ENCODE results near the gene WDCP. TPM values are rescaled to one million over a fixed set of nuclear protein-coding genes. Genes with fewer than 3 reads are reported as not detected.

WDCP gene
- total RNA-seq, 3 donors from 2014 or later (not counting 1 experiment from before 2014, with no cell fraction given): 2.4 to 11.8 (median 11.2) TPM

GRCh38 chr2:24084386-24085199 lies 37.4 kb upstream of the WDCP start, which contains the start of gene TP53I3:
Gene TP53I3, minus strand, starts transcription at chr2:24084834. Its CDS starts 508 bp downstream, at chr2:24084326.
- peak within 1 kb of the TSS; percentile 50 for H3K27ac ChIP-seq (ENCODE audit: low read length)
- Mint-ChIP-seq H3K4me1 (peaks cover 5 to 29% of the 10 kb centered on the region in 2 donors), H3K36me3 (no peaks in the 10 kb centered on the region), H3K27ac (peak within 1 kb of the TSS; percentile 59 to 86), H3K27me3 (ENCODE audit: low read depth in 2 of 2) (no peaks in the 10 kb centered on the region), H3K9me3 (no peaks in the 10 kb centered on the region), H3K4me3 (peak within 1 kb of the TSS; percentile 87)
- peaks cover 19% of the 10 kb centered on the region for H3K4me1 ChIP-seq (ENCODE audit: control insufficient read depth, insufficient read depth, low read length)
- WGBS (ENCODE audit: insufficient coverage): 1% methylated on average over 44 of the region's 44 CpGs
- peak within 1 kb of the TSS; percentile 46 for H3K4me3 ChIP-seq (ENCODE audit: low read length)
- peak; percentile 92 for TF ChIP-seq CTCF (IDR thresholded peaks at IDR 0.05)
- no peaks in the 10 kb centered on the region for H3K9me3 ChIP-seq (ENCODE audit: control insufficient read depth, insufficient read depth, low read length)
- ATAC-seq (peak; percentile 92 to 97 (median 92)), DNase-seq (peak; percentile 86 to 90)
- peaks cover 10% of the 10 kb centered on the region for H3K36me3 ChIP-seq (ENCODE audit: control insufficient read depth, insufficient read depth, low read length)
- intact Hi-C loops (cut with micrococcal nuclease): loop anchor here (1.0 kb wide), 2 partner anchors 96 to 260 kb away; no protein-coding TSS in a partner anchor
- no peaks in the 10 kb centered on the region for H3K27me3 ChIP-seq (ENCODE audit: control insufficient read depth, insufficient read depth, low read length)

GRCh38 chr2:24083567-24084385 lies 36.6 kb upstream of the WDCP start:
- no peaks in the 10 kb centered on the region for H3K9me3 ChIP-seq (ENCODE audit: control insufficient read depth, insufficient read depth, low read length)
- peaks cover 10% of the 10 kb centered on the region for H3K36me3 ChIP-seq (ENCODE audit: control insufficient read depth, insufficient read depth, low read length)
- H3K27me3 ChIP-seq (ENCODE audit: control insufficient read depth, insufficient read depth, low read length): no peaks in the 10 kb centered on the region
- peak; percentile 68 to 78 (median 74) for ATAC-seq
- Mint-ChIP-seq H3K4me3 (peak overlapping the region; percentile 87), H3K4me1 (peaks cover 5 to 29% of the 10 kb centered on the region in 2 donors), H3K9me3 (no peaks in the 10 kb centered on the region), H3K27me3 (ENCODE audit: low read depth in 2 of 2) (no peaks in the 10 kb centered on the region), H3K36me3 (no peaks in the 10 kb centered on the region), H3K27ac (peak overlapping the region; percentile 59 to 86)
- DNase-seq: peak in 1 of 2 donors; percentile 69
- peaks cover 19% of the 10 kb centered on the region for H3K4me1 ChIP-seq (ENCODE audit: control insufficient read depth, insufficient read depth, low read length)
- peak overlapping the region; percentile 46 for H3K4me3 ChIP-seq (ENCODE audit: low read length)
- WGBS (ENCODE audit: insufficient coverage): 20% methylated on average over 30 of the region's 30 CpGs
- H3K27ac ChIP-seq (ENCODE audit: low read length): peak overlapping the region; percentile 50
- intact Hi-C loops (cut with micrococcal nuclease): loop anchor here (1.0 kb wide), 2 partner anchors 95 to 259 kb away; no protein-coding TSS in a partner anchor
- TF ChIP-seq CTCF (IDR thresholded peaks at IDR 0.05): no peak

GRCh38 chr2:24082787-24083566 lies 35.8 kb upstream of the WDCP start:
- ATAC-seq (no peak), DNase-seq (no peak)
- intact Hi-C loops (cut with micrococcal nuclease): no loop called here
- WGBS (ENCODE audit: insufficient coverage): 96% methylated on average over 8 of the region's 8 CpGs
- Histone ChIP-seq H3K9me3 (ENCODE audit: control insufficient read depth, insufficient read depth, low read length) (no peaks in the 10 kb centered on the region), H3K36me3 (ENCODE audit: control insufficient read depth, insufficient read depth, low read length) (peaks cover 10% of the 10 kb centered on the region), H3K27me3 (ENCODE audit: control insufficient read depth, insufficient read depth, low read length) (no peaks in the 10 kb centered on the region), H3K4me3 (ENCODE audit: low read length) (no peak overlapping the region), H3K4me1 (ENCODE audit: control insufficient read depth, insufficient read depth, low read length) (peaks cover 19% of the 10 kb centered on the region), H3K27ac (ENCODE audit: low read length) (peak overlapping the region; percentile 50)
- Mint-ChIP-seq H3K36me3 (no peaks in the 10 kb centered on the region), H3K27me3 (ENCODE audit: low read depth in 2 of 2) (no peaks in the 10 kb centered on the region), H3K27ac (peak overlapping the region; percentile 59 to 86), H3K4me1 (peaks cover 5 to 29% of the 10 kb centered on the region in 2 donors), H3K4me3 (peak overlapping the region; percentile 87), H3K9me3 (no peaks in the 10 kb centered on the region)
- TF ChIP-seq CTCF (IDR thresholded peaks at IDR 0.05): no peak

Measured in natural killer cell (primary cell).